SU-DHL-6 (cell line): ENCODE measurements around the gene SYCN.

Source experiments
- H2AFZ ChIP-seq: fragments of 200-600 bp; sonication (generic); 2 replicates; pipeline ENCODE4 v1.6.1; 2014; ENCODE audit warnings: low read depth, mild to moderate bottlenecking, moderate library complexity, mixed read lengths, antibody characterized with exemption, low read length; ENCODE audit not compliant: severe bottlenecking
- H3F3A ChIP-seq: fragments of 200-600 bp; shearing (Covaris generic); 2 replicates; pipeline ENCODE4 v1.6.0; 2016; ENCODE audit warnings: antibody characterized with exemption, mild to moderate bottlenecking; ENCODE audit not compliant: insufficient read depth
- H3K27ac ChIP-seq: fragments of 200-600 bp; sonication (generic); 2 replicates; pipeline ENCODE4 v1.5.1; 2016; ENCODE audit warnings: low read depth, mild to moderate bottlenecking, low read length, moderate library complexity, mixed read lengths
- H3K27me3 ChIP-seq: fragments of 200-600 bp; sonication (generic), shearing (Covaris generic); 2 replicates; pipeline ENCODE4 v1.6.0; 2014; ENCODE audit warnings: mild to moderate bottlenecking, low read length
- H3K36me3 ChIP-seq: fragments of 200-600 bp; sonication (generic); 2 replicates; pipeline ENCODE4 v1.6.1; 2014; ENCODE audit warnings: mild to moderate bottlenecking, low read length, mixed read lengths
- H3K4me2 ChIP-seq: fragments of 300-600, 200-600 bp; shearing (Covaris generic), sonication (generic); 2 replicates; pipeline ENCODE4 v1.6.0; 2014; ENCODE audit warnings: low read length, low read depth, mild to moderate bottlenecking; ENCODE audit not compliant: poor library complexity, severe bottlenecking
- H3K4me3 ChIP-seq: fragments of 200-600 bp; sonication (generic); 2 replicates; pipeline ENCODE4 v1.5.1; 2014; ENCODE audit warnings: antibody characterized with exemption, low read length, mild to moderate bottlenecking, mixed read lengths; ENCODE audit not compliant: insufficient read depth, poor library complexity, severe bottlenecking
- H3K79me2 ChIP-seq: fragments of 200-600 bp; sonication (generic); 2 replicates; pipeline ENCODE4 v1.6.1; 2014; ENCODE audit warnings: mild to moderate bottlenecking, low read length, moderate library complexity; ENCODE audit not compliant: insufficient read depth
- H3K9ac ChIP-seq: fragments of 200-600 bp; sonication (generic); 2 replicates; pipeline ENCODE4 v1.7.0; 2014; ENCODE audit warnings: mild to moderate bottlenecking, low read length
- H3K9me2 ChIP-seq: fragments of 200-600 bp; sonication (generic); replicated peaks from 2 replicates; pipeline ENCODE4 v1.6.1; 2014; ENCODE audit warnings: low read length; ENCODE audit not compliant: insufficient read depth
- H3K9me3 ChIP-seq: fragments of 200-600 bp; sonication (generic); 2 replicates; pipeline ENCODE4 v1.6.1; 2014; ENCODE audit warnings: low read length, mixed read lengths; ENCODE audit not compliant: insufficient read depth
- H4K20me1 ChIP-seq: fragments of 200-600 bp; sonication (generic); 2 replicates; pipeline ENCODE4 v1.6.1; 2014; ENCODE audit warnings: low read depth, mild to moderate bottlenecking, antibody characterized with exemption, low read length, moderate library complexity, mixed read lengths
- EZH2phosphoT487 ChIP-seq: fragments of 200-600 bp; sonication (generic), shearing (Covaris generic); conservative IDR thresholded peaks from 2 replicates; pipeline ENCODE4 v1.6.1; 2018; ENCODE audit warnings: mild to moderate bottlenecking, antibody characterized with exemption, low read length, moderate library complexity, mixed read lengths
- TF ChIP-seq, protein P1 (sequence below): fragments of 200-600 bp; sonication (generic); IDR thresholded peaks from one replicate; pipeline ENCODE4 v1.5.1; 2017; ENCODE audit warnings: antibody characterized with exemption, mild to moderate bottlenecking, low read length, moderate library complexity; ENCODE audit not compliant: insufficient read depth, poor library complexity, severe bottlenecking

Gene SYCN

DNA sequence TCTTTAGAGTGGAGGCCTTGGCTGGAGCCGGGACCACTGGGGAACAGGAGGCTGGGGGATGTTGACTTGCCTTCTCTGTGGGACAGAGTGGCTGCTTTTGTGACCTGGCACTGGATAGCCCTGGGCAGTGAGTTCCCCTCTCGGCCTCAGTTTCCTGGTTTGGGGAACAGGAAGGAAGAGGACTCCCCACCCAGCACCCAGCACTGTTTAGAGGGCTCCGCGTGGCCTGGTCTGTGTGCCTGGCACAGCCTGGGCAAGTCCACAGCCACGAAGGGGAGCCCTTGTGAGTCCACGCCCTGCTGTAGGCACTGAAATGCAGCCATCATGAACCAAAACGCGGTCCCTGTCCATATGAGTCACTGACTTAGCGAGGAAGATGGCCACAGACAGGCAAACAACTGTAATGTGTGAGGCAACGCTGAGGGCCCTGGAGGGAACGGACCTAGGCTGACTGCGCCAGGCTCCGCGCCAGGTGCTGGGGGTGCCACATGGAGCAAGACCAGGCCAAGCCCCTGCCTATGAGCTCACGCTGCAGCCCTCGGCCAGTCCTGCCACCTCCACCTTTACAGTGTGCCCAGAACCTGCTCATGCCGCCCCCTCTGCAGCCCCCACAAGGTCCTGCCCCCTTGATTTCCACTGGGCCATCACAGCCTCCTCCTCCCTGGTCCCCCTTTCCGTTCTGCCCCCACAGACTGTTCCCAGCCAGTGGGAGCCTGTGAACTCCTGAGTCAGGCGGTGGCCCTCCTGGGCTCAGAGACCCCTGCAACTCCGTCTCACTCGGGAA, 43.0 kb downstream of the SYCN start:
- Histone ChIP-seq H3K79me2 (no peaks in the 10 kb centered on the region), H3K9me3 (no peaks in the 10 kb centered on the region), H3K9me2 (no peaks in the 10 kb centered on the region), H3K4me3 (no peak overlapping the region), H3K9ac (no peak overlapping the region), H3K4me2 (no peak overlapping the region), H3F3A (no peaks in the 10 kb centered on the region), H3K36me3 (no peaks in the 10 kb centered on the region), H2AFZ (no peak overlapping the region), H3K27me3 (no peaks in the 10 kb centered on the region), H3K27ac (no peak overlapping the region), H4K20me1 (no peaks in the 10 kb centered on the region)
- no peak for TF ChIP-seq EZH2phosphoT487
- TF ChIP-seq, protein P1, sequence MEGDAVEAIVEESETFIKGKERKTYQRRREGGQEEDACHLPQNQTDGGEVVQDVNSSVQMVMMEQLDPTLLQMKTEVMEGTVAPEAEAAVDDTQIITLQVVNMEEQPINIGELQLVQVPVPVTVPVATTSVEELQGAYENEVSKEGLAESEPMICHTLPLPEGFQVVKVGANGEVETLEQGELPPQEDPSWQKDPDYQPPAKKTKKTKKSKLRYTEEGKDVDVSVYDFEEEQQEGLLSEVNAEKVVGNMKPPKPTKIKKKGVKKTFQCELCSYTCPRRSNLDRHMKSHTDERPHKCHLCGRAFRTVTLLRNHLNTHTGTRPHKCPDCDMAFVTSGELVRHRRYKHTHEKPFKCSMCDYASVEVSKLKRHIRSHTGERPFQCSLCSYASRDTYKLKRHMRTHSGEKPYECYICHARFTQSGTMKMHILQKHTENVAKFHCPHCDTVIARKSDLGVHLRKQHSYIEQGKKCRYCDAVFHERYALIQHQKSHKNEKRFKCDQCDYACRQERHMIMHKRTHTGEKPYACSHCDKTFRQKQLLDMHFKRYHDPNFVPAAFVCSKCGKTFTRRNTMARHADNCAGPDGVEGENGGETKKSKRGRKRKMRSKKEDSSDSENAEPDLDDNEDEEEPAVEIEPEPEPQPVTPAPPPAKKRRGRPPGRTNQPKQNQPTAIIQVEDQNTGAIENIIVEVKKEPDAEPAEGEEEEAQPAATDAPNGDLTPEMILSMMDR, result no peak

DNA sequence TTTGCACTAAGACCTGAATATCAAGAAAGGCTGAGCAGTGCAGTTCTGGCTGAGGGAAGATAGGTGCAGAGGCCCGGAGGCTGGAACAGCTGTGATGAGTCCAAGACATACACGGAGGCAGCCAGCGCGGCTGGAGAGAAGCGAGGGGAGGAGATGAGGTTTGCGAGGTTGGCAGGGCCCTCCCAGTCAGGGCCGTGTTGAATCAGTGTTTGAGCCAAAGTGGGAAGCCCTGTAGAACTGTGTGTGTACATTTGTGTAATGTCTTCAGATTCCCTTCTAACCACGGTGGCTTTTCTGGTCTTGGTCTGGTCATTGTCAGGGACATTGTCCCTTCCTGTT, 43.6 kb downstream of the SYCN start:
- H3K9me3 ChIP-seq, result no peaks in the 10 kb centered on the region
- H3K4me2 ChIP-seq, result no peak overlapping the region
- no peak for TF ChIP-seq EZH2phosphoT487
- TF ChIP-seq, protein P1, result no peak
- no peak overlapping the region for H2AFZ ChIP-seq
- H3K27me3 ChIP-seq, result no peaks in the 10 kb centered on the region
- H4K20me1 ChIP-seq, result no peaks in the 10 kb centered on the region
- H3K9ac ChIP-seq, result no peak overlapping the region
- H3K9me2 ChIP-seq, result no peaks in the 10 kb centered on the region
- H3K36me3 ChIP-seq, result no peaks in the 10 kb centered on the region
- no peak overlapping the region for H3K4me3 ChIP-seq
- H3K27ac ChIP-seq, result no peak overlapping the region
- H3K79me2 ChIP-seq, result no peaks in the 10 kb centered on the region
- no peaks in the 10 kb centered on the region for H3F3A ChIP-seq

DNA sequence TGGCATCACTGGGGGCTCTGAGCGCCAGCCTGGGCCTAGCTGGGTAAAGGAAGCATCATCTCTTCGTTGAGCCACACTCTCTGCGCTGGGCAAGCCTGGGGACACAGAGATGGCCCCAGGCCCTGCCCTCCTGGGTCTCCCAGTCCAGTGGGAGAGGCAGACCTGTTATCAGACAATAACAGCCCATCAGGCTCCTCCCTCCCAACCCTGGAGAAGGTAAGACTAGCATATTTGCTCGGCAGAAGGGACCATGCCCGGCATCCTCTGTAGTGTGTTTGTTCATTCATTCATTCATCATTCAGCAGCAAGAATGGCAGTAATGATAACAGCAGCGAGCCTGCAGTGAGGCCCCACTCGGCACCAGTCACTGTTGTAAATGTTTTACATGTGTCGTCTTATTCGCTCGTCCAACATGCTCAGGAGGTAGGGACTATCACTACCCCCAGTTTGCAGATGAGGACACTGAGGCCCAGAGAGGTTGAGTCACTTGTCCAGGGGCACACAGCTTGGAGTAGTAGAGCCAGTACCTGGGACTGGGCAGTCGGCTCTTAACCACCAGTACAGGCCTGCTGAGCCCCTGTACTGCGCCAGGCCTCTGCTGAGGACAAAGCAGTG, 45.3 kb downstream of the SYCN start:
- Histone ChIP-seq H3F3A (no peaks in the 10 kb centered on the region), H4K20me1 (no peaks in the 10 kb centered on the region), H3K9ac (no peak overlapping the region), H3K27me3 (no peaks in the 10 kb centered on the region), H3K9me2 (no peaks in the 10 kb centered on the region), H3K9me3 (no peaks in the 10 kb centered on the region), H3K79me2 (no peaks in the 10 kb centered on the region), H3K4me3 (no peak overlapping the region), H3K4me2 (no peak overlapping the region), H3K36me3 (no peaks in the 10 kb centered on the region), H3K27ac (no peak overlapping the region), H2AFZ (no peak overlapping the region)
- TF ChIP-seq, protein P1, result no peak
- TF ChIP-seq EZH2phosphoT487, result no peak
